Measurements from ENCODE around the gene PLCH2. TPM values are rescaled to one million over a fixed set of nuclear protein-coding genes. Genes with fewer than 3 reads are reported as not detected.

PLCH2 gene
- total RNA-seq, 4 donors from 2014 or later = 0.29 to 2.2 (median 0.76) TPM

GRCh38 chr1:2539312-2539907 is 63.3 kb downstream of the PLCH2 start:
- Histone ChIP-seq H3K4me3 (replicated peaks in 1 of 3) (no peak overlapping the region), H3K27ac (no peak overlapping the region), H3K27me3 (peaks cover 4% of the 10 kb centered on the region), H3K4me1 (peaks cover 0 to 14% of the 10 kb centered on the region in 2 donors), H3K9me3 (no peaks in the 10 kb centered on the region), H3K36me3 (no peaks in the 10 kb centered on the region)
- no peak for DNase-seq
- TF ChIP-seq POLR2A (IDR thresholded peaks at IDR 0.05) (no peak), CTCF (IDR thresholded peaks at IDR 0.05) (peak in 1 of 6 experiments; percentile 11)
- intact Hi-C loops (cut with DNase I) = no loop called here
- WGBS, 2 donors = 74 to 100% methylated on average over 1 to 7 of the region's 12 CpGs

GRCh38 chr1:2540816-2541492 is 64.9 kb downstream of the PLCH2 start:
- 26 to 43% methylated on average over 10 to 15 of the region's 39 CpGs for WGBS, 2 donors
- Histone ChIP-seq H3K9me3 (no peaks in the 10 kb centered on the region), H3K27me3 (peaks cover 4% of the 10 kb centered on the region), H3K4me3 (replicated peaks in 1 of 3) (no peak overlapping the region), H3K4me1 (peaks cover 6 to 23% of the 10 kb centered on the region in 2 donors), H3K36me3 (no peaks in the 10 kb centered on the region), H3K27ac (no peak overlapping the region)
- intact Hi-C loops (cut with DNase I) = loop anchor here (10.0 kb wide), 1 partner anchor 336 kb away; no protein-coding TSS in a partner anchor
- TF ChIP-seq POLR2A (IDR thresholded peaks at IDR 0.05) (no peak), CTCF (IDR thresholded peaks at IDR 0.05) (no peak)
- DNase-seq = no peak

DNA sequence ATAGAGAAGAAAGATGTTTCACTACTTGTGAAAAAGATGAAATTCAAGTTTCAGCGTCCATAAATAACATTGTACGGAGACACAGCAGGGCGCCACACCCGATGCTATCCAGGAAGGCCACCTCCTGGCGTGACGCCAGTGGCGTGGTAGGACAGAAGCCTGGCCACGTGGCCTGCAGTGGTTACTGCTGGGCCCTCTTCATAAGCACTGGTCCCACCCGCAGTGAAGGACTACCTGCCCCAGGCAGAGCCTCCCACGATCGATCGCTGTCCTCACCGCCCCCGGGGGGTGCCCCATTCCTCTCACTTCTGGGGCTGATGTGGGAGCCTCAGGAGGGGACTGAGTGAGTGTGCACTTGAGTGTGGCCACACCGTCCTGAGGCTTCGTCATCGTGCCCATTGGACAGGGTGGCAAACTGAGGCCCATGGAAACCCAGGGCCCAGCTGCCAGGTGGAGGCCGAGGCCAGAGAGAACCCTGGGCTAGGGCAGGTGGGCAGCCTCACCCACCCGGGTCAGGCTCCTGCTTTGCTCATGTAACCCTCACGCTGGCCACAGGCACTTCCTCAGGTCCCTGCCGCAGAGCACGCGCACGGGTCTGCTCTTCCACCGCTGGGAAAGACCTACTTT is 65.6 kb downstream of the PLCH2 start:
- peaks cover 4% of the 10 kb centered on the region for H3K27me3 ChIP-seq
- peak; percentile 40 to 44 for DNase-seq

GRCh38 chr1:2542246-2542915 is 66.3 kb downstream of the PLCH2 start:
- peaks cover 4% of the 10 kb centered on the region for H3K27me3 ChIP-seq
- intact Hi-C loops (cut with DNase I) = loop anchor here (10.0 kb wide), 1 partner anchor 338 kb away; no protein-coding TSS in a partner anchor
- H3K4me1 ChIP-seq = peaks cover 16 to 36% of the 10 kb centered on the region in 2 donors
- no peaks in the 10 kb centered on the region for H3K36me3 ChIP-seq
- TF ChIP-seq POLR2A (IDR thresholded peaks at IDR 0.05) (no peak), CTCF (IDR thresholded peaks at IDR 0.05) (no peak)
- DNase-seq = no peak
- H3K27ac ChIP-seq = no peak overlapping the region
- 81 to 87% methylated on average over 5 to 11 of the region's 11 CpGs for WGBS, 2 donors
- H3K9me3 ChIP-seq = no peaks in the 10 kb centered on the region
- no peak overlapping the region for H3K4me3 ChIP-seq (replicated peaks in 1 of 3)

More for the DNA sequence above, 65.6 kb downstream of the PLCH2 start:
- intact Hi-C loops (cut with DNase I) = loop anchor here (10.0 kb wide), 1 partner anchor 337 kb away; no protein-coding TSS in a partner anchor
- Histone ChIP-seq H3K4me3 (replicated peaks in 1 of 3) (no peak overlapping the region), H3K4me1 (peaks cover 11 to 30% of the 10 kb centered on the region in 2 donors), H3K27ac (no peak overlapping the region), H3K9me3 (no peaks in the 10 kb centered on the region), H3K36me3 (no peaks in the 10 kb centered on the region)
- 75 to 76% methylated on average over 17 to 18 of the region's 25 CpGs for whole genome bisulfite sequencing, 2 donors
- no peak for TF ChIP-seq CTCF (IDR thresholded peaks at IDR 0.05)
- TF ChIP-seq POLR2A (IDR thresholded peaks at IDR 0.05) = no peak
